RWPE2 (cell line): ENCODE data around the gene TAOK1.
A peak's percentile ranks its signal among the peaks of the same experiment; 100 is the strongest.

ENCODE experiments used
- ATAC-seq: fragments of 200-7000 bp; cut with Tn5 transposase; 3 replicates; pipeline ENCODE4 v1.9.1; 2021; ENCODE audit warnings: low read depth
- DNase-seq: peaks from one replicate; pipeline ENCODE4 v3.0.0-alpha.2; 2020; ENCODE audit warnings: low spot score
- H3K27ac ChIP-seq: fragments of 450-650 bp; 2 replicates; pipeline ENCODE4 v1.5.1; 2017; ENCODE audit warnings: mild to moderate bottlenecking; ENCODE audit not compliant: poor library complexity, severe bottlenecking
- H3K27me3 ChIP-seq: fragments of 250-450 bp; sonication (Bioruptor Pico); 2 replicates; pipeline ENCODE4 v1.5.1; 2021; ENCODE audit warnings: mild to moderate bottlenecking, moderate library complexity; ENCODE audit not compliant: insufficient read depth, poor library complexity, severe bottlenecking
- H3K36me3 ChIP-seq: fragments of 250-450 bp; sonication (Bioruptor Pico); 2 replicates; pipeline ENCODE4 v1.5.1; 2020; ENCODE audit warnings: low read depth, mild to moderate bottlenecking, moderate library complexity
- H3K4me1 ChIP-seq: fragments of 250-450 bp; sonication (Bioruptor Pico); 2 replicates; pipeline ENCODE4 v1.5.1; 2021; ENCODE audit warnings: mild to moderate bottlenecking, moderate library complexity; ENCODE audit not compliant: insufficient read depth, poor library complexity, severe bottlenecking
- H3K4me3 ChIP-seq: fragments of 250-450 bp; sonication (Bioruptor Pico); 2 replicates; pipeline ENCODE4 v1.5.1; 2021; ENCODE audit warnings: mild to moderate bottlenecking, moderate library complexity; ENCODE audit not compliant: severe bottlenecking
- H3K9me3 ChIP-seq: fragments of 250-450 bp; sonication (Bioruptor Pico); 2 replicates; pipeline ENCODE4 v1.5.1; 2021; ENCODE audit warnings: mild to moderate bottlenecking, moderate library complexity; ENCODE audit not compliant: severe bottlenecking
- TF ChIP-seq, protein P1 (sequence below): fragments of 450-650 bp; IDR thresholded peaks from one replicate; pipeline ENCODE4 v1.5.1; 2017; ENCODE audit warnings: mild to moderate bottlenecking, moderate library complexity; ENCODE audit not compliant: poor library complexity, severe bottlenecking

Gene TAOK1

DNA sequence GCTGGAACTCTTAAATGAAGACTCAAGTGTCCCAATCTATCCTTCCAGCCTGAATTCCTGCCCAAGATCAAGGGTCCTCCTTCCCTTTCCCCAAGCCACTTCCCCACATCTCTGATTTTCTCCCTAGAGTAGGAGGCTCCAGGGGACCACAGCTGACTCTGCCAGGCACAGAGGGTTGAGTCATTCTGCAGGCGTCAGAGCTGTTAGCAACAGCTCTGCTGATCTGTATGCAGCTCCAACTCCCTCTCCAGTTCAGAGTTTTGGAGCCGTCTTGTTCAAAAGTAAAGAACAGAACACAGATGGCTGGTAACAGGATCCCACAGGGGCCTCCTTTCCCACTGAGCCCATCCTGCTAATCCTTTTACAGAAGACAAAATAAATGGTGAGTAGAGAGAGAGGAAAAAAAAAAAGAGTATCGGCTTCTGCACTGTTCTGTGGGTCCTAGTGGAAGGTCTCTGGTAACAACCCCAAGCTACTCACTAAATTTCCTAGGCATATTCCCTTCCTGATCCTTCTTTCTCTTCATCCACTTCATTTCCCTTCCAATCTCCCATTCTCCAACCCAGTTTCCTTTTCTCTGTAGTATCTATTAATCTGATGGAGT is 13.4 kb upstream of the TAOK1 start:
- no peak overlapping the region for H3K27ac ChIP-seq
- H3K4me1 ChIP-seq = no peaks in the 10 kb centered on the region
- no peaks in the 10 kb centered on the region for H3K27me3 ChIP-seq
- no peak overlapping the region for H3K4me3 ChIP-seq
- TF ChIP-seq, protein P1, sequence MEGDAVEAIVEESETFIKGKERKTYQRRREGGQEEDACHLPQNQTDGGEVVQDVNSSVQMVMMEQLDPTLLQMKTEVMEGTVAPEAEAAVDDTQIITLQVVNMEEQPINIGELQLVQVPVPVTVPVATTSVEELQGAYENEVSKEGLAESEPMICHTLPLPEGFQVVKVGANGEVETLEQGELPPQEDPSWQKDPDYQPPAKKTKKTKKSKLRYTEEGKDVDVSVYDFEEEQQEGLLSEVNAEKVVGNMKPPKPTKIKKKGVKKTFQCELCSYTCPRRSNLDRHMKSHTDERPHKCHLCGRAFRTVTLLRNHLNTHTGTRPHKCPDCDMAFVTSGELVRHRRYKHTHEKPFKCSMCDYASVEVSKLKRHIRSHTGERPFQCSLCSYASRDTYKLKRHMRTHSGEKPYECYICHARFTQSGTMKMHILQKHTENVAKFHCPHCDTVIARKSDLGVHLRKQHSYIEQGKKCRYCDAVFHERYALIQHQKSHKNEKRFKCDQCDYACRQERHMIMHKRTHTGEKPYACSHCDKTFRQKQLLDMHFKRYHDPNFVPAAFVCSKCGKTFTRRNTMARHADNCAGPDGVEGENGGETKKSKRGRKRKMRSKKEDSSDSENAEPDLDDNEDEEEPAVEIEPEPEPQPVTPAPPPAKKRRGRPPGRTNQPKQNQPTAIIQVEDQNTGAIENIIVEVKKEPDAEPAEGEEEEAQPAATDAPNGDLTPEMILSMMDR = no peak
- no peaks in the 10 kb centered on the region for H3K36me3 ChIP-seq
- ATAC-seq = peak; percentile 78; the same call in 2 of the 3 replicates
- DNase-seq = no peak
- H3K9me3 ChIP-seq = no peaks in the 10 kb centered on the region

DNA sequence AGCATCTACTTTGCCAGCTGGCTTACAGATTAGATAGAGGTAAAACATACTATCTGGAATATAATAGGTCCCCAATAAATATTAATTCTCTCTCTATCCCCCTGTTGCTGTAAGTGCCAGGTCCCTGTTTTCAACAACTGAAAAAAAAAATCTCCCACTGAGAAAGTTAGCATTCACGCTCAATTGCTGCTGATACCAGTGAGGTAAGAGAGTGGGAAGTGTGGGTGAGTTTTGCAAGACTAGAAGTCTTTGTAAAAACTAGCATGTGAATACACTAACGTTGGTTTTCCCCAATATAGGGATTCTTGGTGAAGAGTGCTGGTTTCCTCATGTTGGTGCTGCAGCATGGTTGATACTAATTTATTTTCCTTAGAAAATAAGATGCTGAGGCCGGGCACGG is 11.7 kb upstream of the TAOK1 start:
- TF ChIP-seq, protein P1 = no peak

DNA sequence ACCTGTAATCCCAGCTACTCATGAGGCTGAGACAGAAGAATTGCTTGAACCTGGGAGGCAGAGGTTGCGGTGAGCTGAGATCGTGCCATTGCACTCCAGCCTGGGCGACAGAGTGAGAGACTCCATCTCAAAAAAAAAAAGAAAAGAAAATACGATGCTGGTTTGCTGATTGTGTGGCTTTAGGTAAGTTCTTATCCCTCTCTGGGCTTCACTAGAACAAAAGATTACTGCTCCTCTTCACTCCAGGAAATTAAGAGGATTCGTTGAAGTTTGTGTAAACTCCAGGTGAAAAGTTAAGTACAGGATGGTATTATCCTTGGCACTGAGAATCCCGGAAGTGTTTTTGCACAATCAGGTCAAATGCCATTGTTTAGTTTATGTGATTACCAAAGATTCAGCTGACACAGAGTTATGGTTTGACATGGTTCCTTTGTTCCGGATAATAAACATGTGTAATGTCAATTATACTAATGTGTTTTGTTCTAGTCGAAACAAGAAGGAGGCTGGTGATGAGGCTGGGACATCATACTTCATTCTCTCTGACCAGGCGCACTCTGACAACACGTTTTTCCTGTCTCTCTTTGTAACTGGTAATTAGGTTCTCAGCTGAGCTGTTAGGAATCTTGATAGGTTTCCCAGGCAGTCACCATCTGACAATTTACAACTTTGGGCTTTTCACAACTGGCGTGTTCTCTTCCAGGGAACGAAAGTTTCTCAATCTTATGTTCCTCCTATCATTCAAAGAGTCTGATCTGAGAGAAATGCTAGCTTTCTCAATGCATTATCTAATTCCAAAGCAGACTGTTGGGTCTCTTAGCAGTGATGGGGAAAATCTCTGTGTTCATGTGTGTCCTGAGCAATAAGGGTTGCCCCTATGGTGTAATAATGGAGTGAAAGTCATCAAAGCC is 10.8 kb upstream of the TAOK1 start:
- Histone ChIP-seq H3K36me3 (no peaks in the 10 kb centered on the region), H3K4me1 (no peaks in the 10 kb centered on the region), H3K4me3 (no peak overlapping the region), H3K9me3 (no peaks in the 10 kb centered on the region), H3K27ac (no peak overlapping the region), H3K27me3 (no peaks in the 10 kb centered on the region)
- TF ChIP-seq, protein P1 = no peak
- ATAC-seq (peak; percentile 49; the same call in 2 of the 3 replicates), DNase-seq (no peak)

More for the DNA sequence above, 11.7 kb upstream of the TAOK1 start:
- Histone ChIP-seq H3K27me3 (no peaks in the 10 kb centered on the region), H3K27ac (no peak overlapping the region), H3K36me3 (no peaks in the 10 kb centered on the region), H3K4me1 (no peaks in the 10 kb centered on the region), H3K9me3 (no peaks in the 10 kb centered on the region), H3K4me3 (no peak overlapping the region)
- ATAC-seq = no peak
- no peak for DNase-seq

- H3K4me1 ChIP-seq = peaks cover 7% of the 10 kb centered on the region
- ATAC-seq (peak; percentile 54; the same call in 2 of the 3 replicates), DNase-seq (no peak)
- no peaks in the 10 kb centered on the region for H3K27me3 ChIP-seq
- H3K4me3 ChIP-seq = no peak overlapping the region
- H3K27ac ChIP-seq = no peak overlapping the region
- TF ChIP-seq, protein P1 = no peak
- H3K36me3 ChIP-seq = no peaks in the 10 kb centered on the region
- H3K9me3 ChIP-seq = no peaks in the 10 kb centered on the region
These were observed 6.5 kb upstream of the TAOK1 start for GRCh38 chr17:29383686-29384085.
